HepG2 (cell line): Measurements from ENCODE around the gene STK40. TPM values are rescaled to one million over a fixed set of nuclear protein-coding genes. Genes with fewer than 3 reads are reported as not detected.
A peak's percentile ranks its signal among the peaks of the same experiment; 100 is the strongest.

Experiments
- CBFB ChIP-seq: sonication (generic); formaldehyde crosslinking; IDR thresholded peaks from 2 replicates; pipeline ENCODE4 v1.4.0; 2020; ENCODE audit warnings: missing genetic modification reagents
- GZF1 ChIP-seq: sonication (generic); formaldehyde crosslinking; IDR thresholded peaks from 2 replicates; pipeline ENCODE4 v1.5.1; 2020; ENCODE audit warnings: mild to moderate bottlenecking, missing genetic modification reagents
- JUNB ChIP-seq: sonication (generic); formaldehyde crosslinking; IDR thresholded peaks from 2 replicates; pipeline ENCODE4 v1.8.0; 2022; ENCODE audit warnings: missing genetic modification reagents, mild to moderate bottlenecking, borderline replicate concordance
- KAT8 ChIP-seq: IDR thresholded peaks from 2 replicates; pipeline ENCODE4 v1.6.1; 2016; ENCODE audit warnings: missing genetic modification reagents, missing compliant biosample characterization
- KDM1A ChIP-seq: IDR thresholded peaks from 2 replicates; pipeline ENCODE4 v1.6.1; 2016; ENCODE audit warnings: missing compliant biosample characterization
- MEIS1 ChIP-seq: sonication (generic); formaldehyde crosslinking; IDR thresholded peaks from 2 replicates; pipeline ENCODE4 v1.9.0; 2021; ENCODE audit warnings: mild to moderate bottlenecking, missing genetic modification reagents, moderate library complexity, borderline replicate concordance
- NR2C2 ChIP-seq: sonication (generic); formaldehyde crosslinking; IDR thresholded peaks from 2 replicates; pipeline ENCODE4 v1.4.0; 2020; ENCODE audit warnings: missing genetic modification reagents, mild to moderate bottlenecking, moderate library complexity, borderline replicate concordance
- PLRG1 ChIP-seq: fragments of 450-650 bp; conservative IDR thresholded peaks from 2 replicates; pipeline ENCODE4 v1.6.1; 2016
- TARDBP ChIP-seq: sonication (generic); formaldehyde crosslinking; IDR thresholded peaks from 2 replicates; pipeline ENCODE4 v1.8.0; 2022; ENCODE audit warnings: mild to moderate bottlenecking, missing genetic modification reagents
- TSC22D2 ChIP-seq: sonication (generic); formaldehyde crosslinking; IDR thresholded peaks from 2 replicates; pipeline ENCODE4 v1.5.1; 2020; ENCODE audit warnings: missing genetic modification reagents, mild to moderate bottlenecking, borderline replicate concordance
- U2AF2 ChIP-seq: fragments of 200-400 bp; formaldehyde crosslinking; IDR thresholded peaks from 2 replicates; pipeline ENCODE4 v1.6.1; 2017; ENCODE audit warnings: low read depth, mild to moderate bottlenecking, low read length
- ZC3H4 ChIP-seq: sonication (generic); formaldehyde crosslinking; IDR thresholded peaks from 2 replicates; pipeline ENCODE4 v1.4.0; 2020; ENCODE audit warnings: missing genetic modification reagents, borderline replicate concordance
- ZNF253 ChIP-seq: sonication (generic); formaldehyde crosslinking; IDR thresholded peaks from 2 replicates; pipeline ENCODE4 v1.8.0; 2022; ENCODE audit warnings: mild to moderate bottlenecking, missing genetic modification reagents, borderline replicate concordance
- ZNF501 ChIP-seq: sonication (generic); formaldehyde crosslinking; IDR thresholded peaks from 2 replicates; pipeline ENCODE4 v1.5.1; 2020; ENCODE audit warnings: mild to moderate bottlenecking, moderate library complexity, missing genetic modification reagents
- ZNF562 ChIP-seq: sonication (generic); formaldehyde crosslinking; IDR thresholded peaks from 2 replicates; pipeline ENCODE4 v1.8.0; 2022; ENCODE audit warnings: missing genetic modification reagents, borderline replicate concordance
- ZNF572 ChIP-seq: sonication (generic); formaldehyde crosslinking; IDR thresholded peaks from 2 replicates; pipeline ENCODE4 v1.5.1; 2020; ENCODE audit warnings: mild to moderate bottlenecking, missing genetic modification reagents
- ZNF841 ChIP-seq: sonication (generic); formaldehyde crosslinking; IDR thresholded peaks from 2 replicates; pipeline ENCODE4 v1.8.1; 2023; ENCODE audit warnings: missing genetic modification reagents, borderline replicate concordance
- ZSCAN22 ChIP-seq: sonication (generic); formaldehyde crosslinking; IDR thresholded peaks from 2 replicates; pipeline ENCODE4 v1.4.0; 2020; ENCODE audit warnings: mild to moderate bottlenecking, missing genetic modification reagents
- polyA plus RNA-seq, 8 experiments: library from polyadenylated mRNA; depleted of rRNA in 3 of 8; stranded (reverse) in 7 of 8; unstranded in 1 of 8; fragments of >200 nt; fragmentation: Illumina TruSeq in 4 of 8; extraction: Trizol in 4 of 8; gene quantifications; 2 replicates each; pipeline versions ENCODE4 v1.2.1 to v1.2.3, GENCODE V29; 2011 to 2016; ENCODE audit warnings: low read depth in 4 of 8, missing spikeins in 1 of 8, mixed read lengths in 1 of 8; ENCODE audit not compliant: insufficient read depth in 1 of 8
- total RNA-seq, 5 experiments: library from RNA; depleted of rRNA; stranded (reverse); fragments of >200 nt; fragmentation: Illumina TruSeq; extraction: Trizol; gene quantifications; 2 replicates each; pipeline ENCODE4 v1.2.3, GENCODE V29; 2016; ENCODE audit warnings: low read depth in 1 of 5
- TF ChIP-seq, protein P1 (sequence below): sonication (generic); formaldehyde crosslinking; conservative IDR thresholded peaks from 2 replicates; pipeline ENCODE4 v1.5.0; 2020; ENCODE audit warnings: missing genetic modification reagents
- TF ChIP-seq, protein P2 (sequence below): IDR thresholded peaks from 2 replicates; pipeline ENCODE4 v1.6.1; 2012; ENCODE audit warnings: low read length, improper control_type of control experiment
- TF ChIP-seq, protein P3 (sequence below): fragments of 450-650 bp; IDR thresholded peaks from 2 replicates; pipeline ENCODE4 v1.6.1; 2017
- TF ChIP-seq, protein P4 (sequence below): sonication (generic); formaldehyde crosslinking; IDR thresholded peaks from 2 replicates; pipeline ENCODE4 v1.5.1; 2020; ENCODE audit warnings: mild to moderate bottlenecking, moderate library complexity, missing genetic modification reagents

The STK40 gene
- total and polyA plus RNA-seq, 2 of the 13 experiments (the other 11 are each of a cell fraction or from before 2014, with no cell fraction given): 33.8 to 35.1 TPM

DNA sequence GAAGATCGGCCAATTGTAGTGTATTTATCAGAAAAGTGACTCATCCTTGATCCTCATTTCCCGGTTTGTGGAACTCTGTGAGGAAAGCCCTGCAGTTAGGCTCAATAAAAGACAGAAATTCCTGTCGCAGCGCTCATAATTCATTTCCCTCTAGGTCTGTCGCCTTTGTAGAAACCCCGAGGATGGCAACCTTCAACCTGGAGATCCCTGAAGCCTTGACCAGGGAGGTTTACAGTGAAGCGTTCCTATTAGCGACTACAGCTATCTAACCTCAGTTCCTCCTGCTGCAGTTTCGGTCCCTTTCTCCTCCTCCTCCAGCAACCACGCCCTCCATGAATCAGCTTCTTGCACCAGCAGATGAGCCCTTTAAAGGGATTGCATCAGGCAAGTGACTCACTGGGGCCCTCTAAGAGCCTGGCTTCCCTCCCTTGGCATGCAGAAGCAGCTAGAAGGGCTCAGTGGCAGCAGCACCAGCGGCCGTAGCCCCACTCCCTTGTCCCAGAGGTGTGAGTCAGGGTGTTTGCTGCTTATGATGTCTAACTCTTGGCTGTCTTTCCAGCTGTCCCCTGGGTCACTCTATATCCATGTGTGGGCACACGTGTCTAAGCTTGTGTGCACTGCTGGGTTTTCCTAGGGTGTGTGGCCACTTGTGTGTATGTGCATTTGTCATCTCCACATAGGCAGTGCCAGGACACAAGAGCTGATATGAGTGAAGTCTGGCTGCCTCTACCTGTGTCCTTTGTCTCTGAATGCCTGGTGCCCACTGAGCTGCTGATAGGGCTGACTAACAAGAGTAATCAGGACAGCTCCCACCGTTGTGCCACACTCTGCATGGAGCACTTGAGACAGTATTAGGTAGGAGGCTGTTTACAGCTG lies 779 bp upstream of the STK40 start (continued):
- TF ChIP-seq, protein P1, sequence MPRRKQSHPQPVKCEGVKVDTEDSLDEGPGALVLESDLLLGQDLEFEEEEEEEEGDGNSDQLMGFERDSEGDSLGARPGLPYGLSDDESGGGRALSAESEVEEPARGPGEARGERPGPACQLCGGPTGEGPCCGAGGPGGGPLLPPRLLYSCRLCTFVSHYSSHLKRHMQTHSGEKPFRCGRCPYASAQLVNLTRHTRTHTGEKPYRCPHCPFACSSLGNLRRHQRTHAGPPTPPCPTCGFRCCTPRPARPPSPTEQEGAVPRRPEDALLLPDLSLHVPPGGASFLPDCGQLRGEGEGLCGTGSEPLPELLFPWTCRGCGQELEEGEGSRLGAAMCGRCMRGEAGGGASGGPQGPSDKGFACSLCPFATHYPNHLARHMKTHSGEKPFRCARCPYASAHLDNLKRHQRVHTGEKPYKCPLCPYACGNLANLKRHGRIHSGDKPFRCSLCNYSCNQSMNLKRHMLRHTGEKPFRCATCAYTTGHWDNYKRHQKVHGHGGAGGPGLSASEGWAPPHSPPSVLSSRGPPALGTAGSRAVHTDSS: no peak
- peak; percentile 57; the same call in 1 of the 2 replicates for TF ChIP-seq NR2C2 (CRISPR knock-in tag)
- TF ChIP-seq, protein P2, sequence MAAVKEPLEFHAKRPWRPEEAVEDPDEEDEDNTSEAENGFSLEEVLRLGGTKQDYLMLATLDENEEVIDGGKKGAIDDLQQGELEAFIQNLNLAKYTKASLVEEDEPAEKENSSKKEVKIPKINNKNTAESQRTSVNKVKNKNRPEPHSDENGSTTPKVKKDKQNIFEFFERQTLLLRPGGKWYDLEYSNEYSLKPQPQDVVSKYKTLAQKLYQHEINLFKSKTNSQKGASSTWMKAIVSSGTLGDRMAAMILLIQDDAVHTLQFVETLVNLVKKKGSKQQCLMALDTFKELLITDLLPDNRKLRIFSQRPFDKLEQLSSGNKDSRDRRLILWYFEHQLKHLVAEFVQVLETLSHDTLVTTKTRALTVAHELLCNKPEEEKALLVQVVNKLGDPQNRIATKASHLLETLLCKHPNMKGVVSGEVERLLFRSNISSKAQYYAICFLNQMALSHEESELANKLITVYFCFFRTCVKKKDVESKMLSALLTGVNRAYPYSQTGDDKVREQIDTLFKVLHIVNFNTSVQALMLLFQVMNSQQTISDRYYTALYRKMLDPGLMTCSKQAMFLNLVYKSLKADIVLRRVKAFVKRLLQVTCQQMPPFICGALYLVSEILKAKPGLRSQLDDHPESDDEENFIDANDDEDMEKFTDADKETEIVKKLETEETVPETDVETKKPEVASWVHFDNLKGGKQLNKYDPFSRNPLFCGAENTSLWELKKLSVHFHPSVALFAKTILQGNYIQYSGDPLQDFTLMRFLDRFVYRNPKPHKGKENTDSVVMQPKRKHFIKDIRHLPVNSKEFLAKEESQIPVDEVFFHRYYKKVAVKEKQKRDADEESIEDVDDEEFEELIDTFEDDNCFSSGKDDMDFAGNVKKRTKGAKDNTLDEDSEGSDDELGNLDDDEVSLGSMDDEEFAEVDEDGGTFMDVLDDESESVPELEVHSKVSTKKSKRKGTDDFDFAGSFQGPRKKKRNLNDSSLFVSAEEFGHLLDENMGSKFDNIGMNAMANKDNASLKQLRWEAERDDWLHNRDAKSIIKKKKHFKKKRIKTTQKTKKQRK: no peak
- peak; percentile 11; the same call in 1 of the 2 replicates for TF ChIP-seq ZNF253 (CRISPR knock-in tag)
- no peak for TF ChIP-seq TSC22D2 (CRISPR knock-in tag)
- peak; percentile 89; the same call in 1 of the 2 replicates for TF ChIP-seq ZNF501 (CRISPR knock-in tag)
- peak; percentile 71; the same call in 1 of the 2 replicates for TF ChIP-seq ZC3H4
- TF ChIP-seq, protein P3, sequence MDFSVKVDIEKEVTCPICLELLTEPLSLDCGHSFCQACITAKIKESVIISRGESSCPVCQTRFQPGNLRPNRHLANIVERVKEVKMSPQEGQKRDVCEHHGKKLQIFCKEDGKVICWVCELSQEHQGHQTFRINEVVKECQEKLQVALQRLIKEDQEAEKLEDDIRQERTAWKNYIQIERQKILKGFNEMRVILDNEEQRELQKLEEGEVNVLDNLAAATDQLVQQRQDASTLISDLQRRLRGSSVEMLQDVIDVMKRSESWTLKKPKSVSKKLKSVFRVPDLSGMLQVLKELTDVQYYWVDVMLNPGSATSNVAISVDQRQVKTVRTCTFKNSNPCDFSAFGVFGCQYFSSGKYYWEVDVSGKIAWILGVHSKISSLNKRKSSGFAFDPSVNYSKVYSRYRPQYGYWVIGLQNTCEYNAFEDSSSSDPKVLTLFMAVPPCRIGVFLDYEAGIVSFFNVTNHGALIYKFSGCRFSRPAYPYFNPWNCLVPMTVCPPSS: no peak
- peak; percentile 88; the same call in 1 of the 2 replicates for TF ChIP-seq GZF1 (CRISPR knock-in tag)
- peak; percentile 77 for TF ChIP-seq KDM1A (CRISPR knock-in tag)
- TF ChIP-seq PLRG1: no peak
- peak; percentile 90 for TF ChIP-seq JUNB (CRISPR knock-in tag)
- TF ChIP-seq, protein P4, sequence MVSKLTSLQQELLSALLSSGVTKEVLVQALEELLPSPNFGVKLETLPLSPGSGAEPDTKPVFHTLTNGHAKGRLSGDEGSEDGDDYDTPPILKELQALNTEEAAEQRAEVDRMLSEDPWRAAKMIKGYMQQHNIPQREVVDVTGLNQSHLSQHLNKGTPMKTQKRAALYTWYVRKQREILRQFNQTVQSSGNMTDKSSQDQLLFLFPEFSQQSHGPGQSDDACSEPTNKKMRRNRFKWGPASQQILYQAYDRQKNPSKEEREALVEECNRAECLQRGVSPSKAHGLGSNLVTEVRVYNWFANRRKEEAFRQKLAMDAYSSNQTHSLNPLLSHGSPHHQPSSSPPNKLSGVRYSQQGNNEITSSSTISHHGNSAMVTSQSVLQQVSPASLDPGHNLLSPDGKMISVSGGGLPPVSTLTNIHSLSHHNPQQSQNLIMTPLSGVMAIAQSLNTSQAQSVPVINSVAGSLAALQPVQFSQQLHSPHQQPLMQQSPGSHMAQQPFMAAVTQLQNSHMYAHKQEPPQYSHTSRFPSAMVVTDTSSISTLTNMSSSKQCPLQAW (CRISPR knock-in tag): peak; percentile 58
- TF ChIP-seq ZSCAN22 (CRISPR knock-in tag): no peak
- no peak for TF ChIP-seq TARDBP (CRISPR knock-in tag)
- TF ChIP-seq ZNF562: no peak
- 0 out of 2 replicates have a peak, but pooled peaks have one; percentile 28 for TF ChIP-seq CBFB
- no peak for TF ChIP-seq ZNF841
- TF ChIP-seq MEIS1 (CRISPR knock-in tag): peak; percentile 60; the same call in 1 of the 2 replicates
- TF ChIP-seq ZNF572: no peak
- TF ChIP-seq U2AF2: no peak
- TF ChIP-seq KAT8: peak; percentile 56
